Nephron (organoid): ENCODE data around the gene IRF2.

Experiments
- H3K27ac Mint-ChIP-seq, 3 experiments: 2 replicates each; pipeline ENCODE4 v1.8.0; 2020; ENCODE audit warnings: mixed read lengths in 3 of 3, mild to moderate bottlenecking in 2 of 3, moderate library complexity in 1 of 3
- H3K27me3 Mint-ChIP-seq: 2 replicates; pipeline ENCODE4 v1.8.0; 2021; ENCODE audit warnings: low read depth, mild to moderate bottlenecking, moderate library complexity, mixed read lengths
- H3K36me3 Mint-ChIP-seq: 2 replicates; pipeline ENCODE4 v1.8.0; 2020; ENCODE audit warnings: low read depth, mixed read lengths
- H3K4me1 Mint-ChIP-seq: 2 replicates; pipeline ENCODE4 v1.8.0; 2020; ENCODE audit warnings: mixed read lengths
- H3K4me3 Mint-ChIP-seq, 3 experiments: 2 replicates each; pipeline ENCODE4 v1.8.0; 2020; ENCODE audit warnings: mild to moderate bottlenecking in 3 of 3, mixed read lengths in 3 of 3, moderate library complexity in 2 of 3
- H3K9me3 Mint-ChIP-seq: 2 replicates; pipeline ENCODE4 v1.8.0; 2020; ENCODE audit warnings: mixed read lengths
- TF ChIP-seq, protein P1 (sequence below), 3 experiments: fragments of 200-600 bp; sonication (generic); IDR thresholded peaks; one replicate each; pipeline ENCODE4 v1.5.0; 2021; ENCODE audit warnings: antibody characterized with exemption in 3 of 3; ENCODE audit not compliant: unreplicated experiment in 3 of 3

Gene IRF2

DNA sequence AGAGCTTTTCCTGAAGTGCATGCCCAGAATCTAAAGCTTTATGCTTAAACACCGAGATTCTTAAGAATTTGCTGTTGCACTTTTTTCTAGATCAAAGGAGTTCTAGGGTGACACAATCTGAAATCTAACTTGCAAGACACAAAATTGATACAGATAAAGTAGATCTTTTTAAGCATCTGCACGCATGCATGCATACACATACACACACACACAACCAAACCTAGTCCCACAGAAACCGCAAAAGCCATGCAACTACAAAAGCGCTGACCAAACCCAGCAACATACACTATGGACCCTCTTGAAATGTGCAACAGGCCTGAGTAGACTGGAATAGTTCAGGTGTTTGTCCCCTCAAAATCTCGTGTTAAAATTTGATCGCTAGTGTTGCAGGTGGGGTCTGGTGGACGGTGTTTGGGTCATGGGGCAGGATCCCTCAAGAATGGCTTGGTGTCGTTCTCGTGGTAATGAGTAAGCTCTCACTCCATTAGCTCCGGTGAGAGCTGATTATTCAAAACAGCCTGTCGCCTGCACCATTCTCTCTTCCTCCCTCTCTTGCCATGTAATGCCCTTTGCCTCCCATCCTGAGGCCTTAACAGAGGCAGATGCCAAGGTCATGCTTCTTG, 52.7 kb downstream of the IRF2 start:
- H3K4me3 Mint-ChIP-seq: no peak overlapping the region

DNA sequence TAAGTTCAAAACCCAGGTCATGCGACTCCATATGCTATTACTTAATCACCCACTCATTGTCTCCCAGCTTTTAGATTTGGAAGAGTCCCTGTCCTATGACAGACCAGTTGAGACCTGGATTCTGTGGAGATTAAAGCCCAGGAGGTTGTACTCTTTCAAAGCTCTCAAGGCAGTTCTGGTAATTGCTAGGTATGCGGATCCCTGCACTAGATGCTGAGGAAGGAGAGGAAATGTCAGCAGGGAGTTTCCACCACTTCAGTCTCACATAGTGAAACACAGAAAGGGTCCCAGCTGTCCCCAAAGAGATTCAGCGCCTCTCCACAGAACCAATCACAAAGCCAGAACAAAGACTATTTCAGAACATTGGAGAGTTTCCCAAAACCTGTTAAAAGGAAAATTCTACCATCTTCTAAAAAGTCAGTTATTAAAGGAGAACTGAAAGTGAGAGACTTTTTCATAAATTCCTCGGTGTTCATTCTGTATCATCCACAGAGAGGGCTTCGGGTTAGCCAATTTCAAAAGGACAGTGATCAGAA, 53.4 kb downstream of the IRF2 start:
- Mint-ChIP-seq H3K27ac (no peak overlapping the region), H3K27me3 (no peaks in the 10 kb centered on the region), H3K9me3 (peaks cover 9% of the 10 kb centered on the region), H3K4me1 (no peaks in the 10 kb centered on the region), H3K36me3 (peaks cover 67% of the 10 kb centered on the region), H3K4me3 (no peak overlapping the region)
- TF ChIP-seq, protein P1, sequence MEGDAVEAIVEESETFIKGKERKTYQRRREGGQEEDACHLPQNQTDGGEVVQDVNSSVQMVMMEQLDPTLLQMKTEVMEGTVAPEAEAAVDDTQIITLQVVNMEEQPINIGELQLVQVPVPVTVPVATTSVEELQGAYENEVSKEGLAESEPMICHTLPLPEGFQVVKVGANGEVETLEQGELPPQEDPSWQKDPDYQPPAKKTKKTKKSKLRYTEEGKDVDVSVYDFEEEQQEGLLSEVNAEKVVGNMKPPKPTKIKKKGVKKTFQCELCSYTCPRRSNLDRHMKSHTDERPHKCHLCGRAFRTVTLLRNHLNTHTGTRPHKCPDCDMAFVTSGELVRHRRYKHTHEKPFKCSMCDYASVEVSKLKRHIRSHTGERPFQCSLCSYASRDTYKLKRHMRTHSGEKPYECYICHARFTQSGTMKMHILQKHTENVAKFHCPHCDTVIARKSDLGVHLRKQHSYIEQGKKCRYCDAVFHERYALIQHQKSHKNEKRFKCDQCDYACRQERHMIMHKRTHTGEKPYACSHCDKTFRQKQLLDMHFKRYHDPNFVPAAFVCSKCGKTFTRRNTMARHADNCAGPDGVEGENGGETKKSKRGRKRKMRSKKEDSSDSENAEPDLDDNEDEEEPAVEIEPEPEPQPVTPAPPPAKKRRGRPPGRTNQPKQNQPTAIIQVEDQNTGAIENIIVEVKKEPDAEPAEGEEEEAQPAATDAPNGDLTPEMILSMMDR (IDR thresholded peaks at IDR 0.05; ENCODE audit: unreplicated experiment in 3 of 3): no peak

More for the DNA sequence above, 52.7 kb downstream of the IRF2 start:
- no peak overlapping the region for H3K27ac Mint-ChIP-seq
- TF ChIP-seq, protein P1 (IDR thresholded peaks at IDR 0.05; ENCODE audit: unreplicated experiment in 3 of 3): no peak
- no peaks in the 10 kb centered on the region for H3K4me1 Mint-ChIP-seq
- H3K9me3 Mint-ChIP-seq: peaks cover 9% of the 10 kb centered on the region
- H3K36me3 Mint-ChIP-seq: peaks cover 73% of the 10 kb centered on the region
- no peaks in the 10 kb centered on the region for H3K27me3 Mint-ChIP-seq

DNA sequence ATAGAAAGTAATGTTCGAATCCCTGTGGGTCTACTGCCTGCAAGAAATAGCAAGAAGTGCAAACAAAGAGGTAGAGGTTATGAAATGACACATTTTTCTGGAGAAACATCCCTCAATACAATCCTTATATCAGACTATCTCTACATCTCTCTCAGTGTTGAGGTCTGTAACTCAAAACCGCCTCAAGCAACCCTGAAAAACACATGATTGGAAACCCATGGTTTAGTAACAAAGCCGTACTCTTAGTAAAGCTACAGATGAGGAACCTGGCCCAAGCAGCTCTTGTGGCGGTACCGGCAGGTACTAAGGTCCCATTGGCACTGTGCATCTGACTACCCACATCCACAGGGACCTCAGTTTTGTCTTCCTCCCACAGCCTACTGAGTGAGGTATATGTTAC, 53.9 kb downstream of the IRF2 start:
- no peak overlapping the region for H3K27ac Mint-ChIP-seq
- H3K36me3 Mint-ChIP-seq: peaks cover 68% of the 10 kb centered on the region
- H3K9me3 Mint-ChIP-seq: peaks cover 9% of the 10 kb centered on the region
- H3K4me1 Mint-ChIP-seq: no peaks in the 10 kb centered on the region
- no peak overlapping the region for H3K4me3 Mint-ChIP-seq
- TF ChIP-seq, protein P1 (IDR thresholded peaks at IDR 0.05; ENCODE audit: unreplicated experiment in 3 of 3): no peak
- H3K27me3 Mint-ChIP-seq: no peaks in the 10 kb centered on the region

DNA sequence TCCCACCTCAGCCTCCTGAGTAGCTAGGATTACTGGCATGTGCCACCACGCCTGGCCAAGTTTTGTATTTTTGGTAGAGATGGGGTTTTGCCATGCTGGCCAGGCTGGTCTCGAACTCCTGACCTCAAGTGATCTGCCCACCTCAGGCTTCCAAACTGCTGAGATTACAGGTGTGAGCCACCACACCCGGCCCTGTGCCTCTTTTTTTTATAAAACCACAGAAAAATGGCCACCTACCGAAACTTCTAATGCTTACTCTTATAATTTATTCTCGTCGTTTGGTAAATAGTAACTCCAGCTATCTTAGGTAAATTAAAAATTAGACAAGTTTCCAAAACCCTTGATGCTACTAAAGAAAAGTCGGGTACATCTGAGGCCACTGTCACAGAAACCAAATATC, 54.4 kb downstream of the IRF2 start:
- Mint-ChIP-seq H3K36me3 (peaks cover 69% of the 10 kb centered on the region), H3K27me3 (no peaks in the 10 kb centered on the region), H3K4me1 (no peaks in the 10 kb centered on the region), H3K27ac (no peak overlapping the region), H3K4me3 (no peak overlapping the region), H3K9me3 (peaks cover 9% of the 10 kb centered on the region)
- TF ChIP-seq, protein P1 (IDR thresholded peaks at IDR 0.05; ENCODE audit: unreplicated experiment in 3 of 3): no peak

DNA sequence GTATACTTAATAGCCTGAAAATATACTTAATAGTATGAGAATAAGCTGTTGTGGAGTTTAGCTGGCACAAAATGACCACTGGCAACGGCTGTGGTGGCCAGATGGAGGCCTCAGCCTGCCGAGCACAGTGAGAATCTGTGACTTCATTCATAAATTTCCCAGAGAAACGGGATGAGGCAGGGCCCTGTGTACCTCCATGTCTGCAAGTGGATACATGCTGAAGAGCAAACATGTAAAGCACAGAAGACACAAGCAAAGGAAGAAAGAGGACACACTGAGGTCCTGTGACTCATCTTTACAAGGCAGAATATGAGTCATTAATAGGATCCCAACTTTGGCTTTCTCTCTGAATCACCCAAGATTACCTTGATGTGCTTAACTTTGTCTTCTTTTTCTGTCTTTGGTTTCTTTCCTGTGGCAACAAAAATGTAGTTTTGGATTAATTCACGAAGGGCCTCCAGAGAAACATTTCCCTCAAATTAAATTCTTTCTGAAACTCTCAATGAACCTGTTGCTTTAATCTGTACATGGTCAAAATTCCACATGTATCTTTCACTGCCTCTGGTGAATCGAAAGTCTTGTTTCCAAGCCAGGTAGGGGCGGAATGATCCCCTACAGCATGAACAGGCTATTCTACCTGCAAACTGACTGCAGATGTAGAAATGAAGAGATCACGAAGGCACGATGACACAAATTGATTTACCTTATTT, 56.4 kb downstream of the IRF2 start:
- Mint-ChIP-seq H3K4me1 (no peaks in the 10 kb centered on the region), H3K27me3 (no peaks in the 10 kb centered on the region), H3K4me3 (no peak overlapping the region), H3K27ac (peak overlapping the region in 1 of 3 experiments; percentile 11), H3K9me3 (peaks cover 5% of the 10 kb centered on the region), H3K36me3 (peaks cover 57% of the 10 kb centered on the region)
- TF ChIP-seq, protein P1 (IDR thresholded peaks at IDR 0.05; ENCODE audit: unreplicated experiment in 3 of 3): no peak
